ENCODE results near the gene OIT3. TPM values are rescaled to one million over a fixed set of nuclear protein-coding genes. Genes with fewer than 3 reads are reported as not detected.
"Not testable (repeated sequence)": the region's sequence is repeated elsewhere in the genome, so short reads cannot be mapped to it uniquely, and the experiment has no call there.

Gene OIT3
- total RNA-seq, result not detected

GRCh38 chr10:72893136-72893798 lies at the start of gene OIT3:
OIT3 (plus strand) TSS chr10:72893739; CDS start chr10:72893799, 60 bp downstream.
- no peak for DNase-seq

DNA sequence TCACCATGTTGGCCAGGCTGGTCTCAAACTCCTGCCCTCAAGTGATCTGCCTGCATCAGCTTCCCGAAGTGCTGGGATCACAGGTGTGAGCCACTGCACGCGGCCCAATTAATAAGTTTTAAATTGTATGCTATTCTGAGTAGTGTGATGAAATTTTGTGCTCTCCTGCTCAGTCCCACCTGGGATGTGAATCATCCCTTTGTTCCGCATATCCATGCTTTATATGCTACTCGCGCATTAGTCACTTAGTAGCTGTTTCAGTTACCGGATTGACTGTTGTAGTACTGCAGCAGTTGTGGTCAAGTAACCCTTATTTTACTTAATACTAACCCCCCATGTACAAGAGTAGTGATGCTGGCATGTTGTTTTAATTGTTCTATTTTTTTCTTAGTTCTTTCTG lies 47.3 kb upstream of the OIT3 start:
- no peak for DNase-seq

GRCh38 chr10:72847681-72848080 lies 45.9 kb upstream of the OIT3 start:
- DNase-seq, result no peak

DNA sequence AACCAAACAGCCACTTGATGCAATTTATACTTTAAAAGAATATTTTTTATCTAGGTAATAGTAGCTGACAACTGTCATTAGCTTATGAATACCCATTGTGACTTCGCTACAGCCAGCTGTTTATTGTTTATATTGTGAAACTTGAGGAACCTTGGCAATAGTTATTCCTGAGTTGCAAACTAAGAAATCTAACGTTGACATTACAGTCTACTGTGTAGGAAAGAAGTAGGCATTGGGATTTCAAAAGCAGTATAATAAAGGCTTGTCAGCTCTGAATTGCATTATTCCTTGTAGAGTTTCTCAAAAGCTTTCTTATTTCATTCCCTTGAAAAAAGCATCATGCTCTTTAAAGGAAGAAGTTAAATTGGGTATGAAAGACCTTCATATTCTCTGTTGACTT lies 42.7 kb upstream of the OIT3 start:
- DNase-seq, result no peak

GRCh38 chr10:72851509-72851908 lies 42.0 kb upstream of the OIT3 start:
- DNase-seq, result no peak

- no peak for DNase-seq
Measured at GRCh38 chr10:72852508-72852907, 41.0 kb upstream of the OIT3 start.

DNA sequence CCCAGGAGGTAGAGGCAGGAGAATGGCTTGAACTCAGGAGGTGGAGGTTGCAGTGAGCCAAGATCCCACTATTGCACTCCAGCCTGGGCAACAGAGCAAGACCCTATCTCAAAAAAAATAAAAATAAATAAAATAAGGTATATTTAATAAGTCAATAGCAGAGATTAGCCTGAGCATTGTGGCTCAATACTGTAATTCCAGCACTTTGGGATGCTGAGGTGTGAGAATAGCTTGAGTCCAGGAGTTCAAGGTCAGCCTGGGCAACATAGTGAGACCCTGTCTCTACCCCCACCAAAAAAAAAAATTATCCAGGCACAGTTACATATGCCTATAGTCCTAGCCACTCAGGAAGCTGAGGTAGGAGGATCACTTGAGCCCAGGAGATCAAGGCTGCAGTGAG lies 38.4 kb upstream of the OIT3 start:
- no peak for DNase-seq

DNA sequence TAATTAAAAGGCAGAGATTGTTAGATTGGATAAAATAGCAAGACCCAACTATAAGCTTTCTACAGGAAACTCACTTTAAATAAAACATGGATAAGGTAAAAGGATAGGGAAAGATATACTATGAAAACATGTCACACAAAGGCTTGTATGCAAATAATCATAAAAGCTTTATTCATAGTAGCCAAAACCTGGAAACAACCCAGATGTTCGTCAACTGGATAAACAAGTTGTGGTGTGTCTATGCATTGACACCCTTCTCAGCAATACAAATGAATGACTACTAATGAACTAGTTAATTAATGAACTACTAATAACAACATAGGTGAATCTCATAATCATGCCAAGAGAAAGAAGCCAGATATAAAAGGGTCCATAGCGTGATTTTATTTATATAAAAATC lies 37.7 kb upstream of the OIT3 start:
- no peak for DNase-seq

GRCh38 chr10:72858067-72858466 lies 35.5 kb upstream of the OIT3 start:
- no peak for DNase-seq

- DNase-seq, result no peak
Measured at GRCh38 chr10:72862957-72863356, 30.6 kb upstream of the OIT3 start.

- no peak for DNase-seq
Measured at GRCh38 chr10:72875250-72876055, 18.1 kb upstream of the OIT3 start.

GRCh38 chr10:72879245-72879644 lies 14.3 kb upstream of the OIT3 start:
- DNase-seq, result no peak

DNA sequence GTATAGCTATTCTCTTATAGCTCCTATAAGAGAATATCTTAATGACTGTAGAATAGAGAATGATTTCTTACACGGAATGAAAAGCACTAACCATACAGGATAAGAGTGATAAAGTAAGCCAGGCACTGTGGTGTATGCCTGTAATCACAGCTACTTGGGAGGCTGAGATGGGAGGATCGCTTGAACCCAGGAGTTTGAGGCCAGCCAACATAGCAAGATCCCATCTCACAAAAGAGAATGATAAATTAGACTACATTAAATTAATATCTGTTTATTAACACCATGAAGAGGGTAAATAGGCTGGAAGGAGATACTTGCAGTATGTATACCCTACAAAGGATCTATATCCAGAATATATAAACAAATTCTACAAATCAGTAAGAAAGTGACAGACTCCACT lies 12.2 kb upstream of the OIT3 start:
- DNase-seq, result no peak

DNA sequence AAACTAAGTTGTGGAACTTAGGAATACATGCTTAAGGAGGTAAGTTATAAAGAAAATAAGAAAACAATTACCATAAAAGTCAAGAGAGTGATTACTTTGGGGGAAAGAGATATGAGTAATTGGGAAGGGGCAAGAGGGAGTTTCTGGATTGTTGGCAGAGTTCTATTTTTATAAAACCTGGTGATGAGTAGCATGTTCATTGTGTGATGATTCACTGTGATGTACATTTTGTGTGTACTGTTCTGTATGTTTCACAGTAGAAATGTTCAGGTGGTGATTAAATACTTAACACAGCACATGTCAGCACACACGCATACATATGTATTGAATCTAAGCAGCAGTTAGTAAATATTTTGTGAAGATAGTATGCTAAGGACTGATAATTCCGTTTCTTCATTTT lies 9.7 kb upstream of the OIT3 start:
- DNase-seq, result no peak

- no peak for DNase-seq
Measured at GRCh38 chr10:72885953-72886352, 7.6 kb upstream of the OIT3 start.

- DNase-seq, result no peak
Measured at GRCh38 chr10:72886621-72887020, 6.9 kb upstream of the OIT3 start.

DNA sequence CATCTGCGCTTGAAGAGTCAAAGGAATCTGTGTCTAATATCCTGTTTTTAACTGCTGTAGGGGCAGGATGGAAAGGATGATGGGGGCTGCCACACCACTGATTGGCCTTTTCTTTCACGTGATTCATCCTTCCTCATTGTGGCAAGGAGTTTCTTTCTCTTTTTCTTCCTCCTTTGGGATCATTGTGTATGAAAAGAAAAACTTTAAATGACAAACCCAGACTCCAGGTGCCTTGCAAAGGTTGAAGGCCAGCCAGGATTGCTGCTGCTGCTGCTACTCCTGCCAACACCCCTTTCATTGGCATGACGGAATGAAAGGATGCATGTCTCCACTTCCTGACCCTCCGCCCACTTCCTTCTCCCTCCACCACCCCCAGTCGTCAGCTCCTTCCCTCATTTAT lies 6.5 kb upstream of the OIT3 start:
- no peak for DNase-seq

DNA sequence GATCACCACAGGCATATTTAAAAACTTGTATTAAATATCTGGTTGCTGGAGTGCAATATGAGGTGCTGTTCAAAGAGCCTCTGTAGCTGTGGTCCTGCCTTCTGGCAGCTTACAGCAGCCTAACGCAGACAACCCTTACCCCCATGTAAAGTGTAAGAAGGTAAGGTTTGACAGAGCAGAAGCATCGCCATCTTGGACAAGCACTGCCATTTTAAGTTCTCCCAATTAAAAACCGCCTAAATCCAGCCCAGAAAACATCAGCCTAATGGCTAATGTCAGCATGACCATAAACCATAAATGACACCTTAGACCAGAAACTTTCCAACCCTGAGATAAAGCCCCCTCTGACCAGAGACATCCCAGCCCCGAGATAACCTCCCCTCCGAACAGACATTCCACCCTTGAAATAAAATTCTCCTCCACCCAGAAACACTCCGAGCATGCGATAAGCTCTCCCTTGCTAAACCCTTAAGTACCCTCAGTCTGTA lies 5.3 kb upstream of the OIT3 start:
- DNase-seq, result no peak

DNA sequence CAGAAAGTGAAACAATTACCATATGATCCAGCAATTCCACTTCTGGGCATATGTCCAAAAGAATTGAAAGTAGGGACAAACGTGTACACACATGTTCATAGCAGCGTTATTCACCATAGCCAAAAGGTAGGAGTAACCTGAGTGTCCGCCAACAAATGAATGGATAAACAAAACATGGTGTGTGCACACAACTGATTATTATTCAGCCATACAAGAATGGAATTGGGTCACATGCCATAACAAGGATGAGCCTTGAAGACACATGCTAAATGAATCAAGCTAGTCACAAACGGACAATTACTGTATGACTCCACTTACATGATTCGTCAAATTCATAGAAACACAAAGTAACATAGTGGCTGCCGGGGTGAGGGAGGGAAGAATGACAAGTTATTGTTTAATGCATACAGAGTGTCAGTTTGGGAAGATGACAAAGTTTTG lies 4.1 kb upstream of the OIT3 start:
- DNase-seq, result no peak

GRCh38 chr10:72890086-72890485 lies 3.5 kb upstream of the OIT3 start:
- no peak for DNase-seq

- no peak for DNase-seq
Measured at GRCh38 chr10:72895236-72895850, 1.8 kb downstream of the OIT3 start.

- DNase-seq, result no peak
Measured at GRCh38 chr10:72898616-72899015, 5.1 kb downstream of the OIT3 start.

DNA sequence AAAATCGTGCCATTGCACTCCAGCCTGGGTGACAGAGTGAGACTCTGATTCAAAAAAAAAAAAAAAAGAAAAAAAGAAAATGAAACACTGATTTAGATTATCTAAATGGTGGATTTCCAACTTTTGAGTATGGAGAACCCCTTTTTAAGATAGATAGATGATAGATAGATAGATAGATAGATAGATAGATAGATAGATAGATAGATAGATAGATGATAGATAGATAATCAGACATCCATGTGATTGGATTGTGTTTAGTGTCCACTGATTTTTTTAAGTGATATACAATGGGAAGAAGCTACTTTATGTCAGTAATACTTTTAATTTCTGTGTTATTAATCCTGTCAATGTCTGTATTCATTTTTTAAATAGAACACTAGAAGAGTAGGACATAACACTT lies 6.0 kb downstream of the OIT3 start:
- DNase-seq, result no peak

- not testable (repeated sequence) for DNase-seq
Measured at GRCh38 chr10:72903941-72904446, 10.5 kb downstream of the OIT3 start.
